ENCODE measurements around the gene CNTN4.

GRCh38 chr3:2540115-2540514, 441.4 kb downstream of the CNTN4 start:
- TF ChIP-seq EZH2 (IDR thresholded peaks at IDR 0.05) (no peak), POLR2AphosphoS5 (IDR thresholded peaks at IDR 0.05; ENCODE audit: borderline replicate concordance, low read depth, low read length) (no peak)

Measured in SK-N-MC (cell line).